Measurements from ENCODE around the gene MGAT3. TPM values are rescaled to one million over a fixed set of nuclear protein-coding genes. Genes with fewer than 3 reads are reported as not detected.

Gene MGAT3
- total RNA-seq, 1 experiment from 2014 or later = 5.0 TPM

GRCh38 chr22:39502109-39502788, 45.4 kb downstream of the MGAT3 start, which contains the start of gene MIEF1:
MIEF1 (plus strand) TSS chr22:39502290; CDS start chr22:39511295, 9,005 bp downstream.
- H3K27ac ChIP-seq (ENCODE audit: insufficient read length, low read depth, low read length) = no peak within 1 kb of the TSS
- H3K14ac ChIP-seq (ENCODE audit: insufficient read depth, low read length) = peak within 1 kb of the TSS; percentile 19; the same call in 1 of the 2 replicates
- no peak within 1 kb of the TSS for H2BK12ac ChIP-seq (ENCODE audit: insufficient read length, low read depth, low read length)
- no peak within 1 kb of the TSS for H2BK120ac ChIP-seq (ENCODE audit: low read depth, low read length, poor library complexity, severe bottlenecking)
- H2BK20ac ChIP-seq (ENCODE audit: low read depth, low read length, poor library complexity, severe bottlenecking) = no peak within 1 kb of the TSS
- H4K8ac ChIP-seq (replicated peaks; ENCODE audit: insufficient read length, low read depth, low read length) = no peak within 1 kb of the TSS
- H2AK5ac ChIP-seq (ENCODE audit: insufficient read length, low read length) = no peak within 1 kb of the TSS
- no CpG with 5 or more reads among the region's 58 CpGs for WGBS (ENCODE audit: extremely low coverage, insufficient read length, low lambda C conversion rate)
- no peak within 1 kb of the TSS for H3K23ac ChIP-seq (ENCODE audit: insufficient read length, low read depth, low read length)
- H3K56ac ChIP-seq (ENCODE audit: insufficient read length, low read depth, low read length) = no peak within 1 kb of the TSS
- no peaks in the 10 kb centered on the region for H3K79me1 ChIP-seq (ENCODE audit: insufficient read depth, low read depth, low read length, poor library complexity, severe bottlenecking)
- no peak within 1 kb of the TSS for H2BK15ac ChIP-seq (ENCODE audit: low read depth, low read length)
- Mint-ChIP-seq H3K4me3 (peak within 1 kb of the TSS; percentile 87 to 98), H3K27ac (peak within 1 kb of the TSS in 2 of 3 experiments; percentile 91 to 93; a peak in 3 of 7 replicates), H3K9me3 (no peaks in the 10 kb centered on the region), H3K36me3 (ENCODE audit: insufficient read depth in 1 of 3, low read depth in 3 of 3) (peaks cover 31 to 39% (median 35%) of the 10 kb centered on the region in 3 experiments; a peak in 6 of 7 replicates), H3K4me1 (peaks cover 10 to 14% of the 10 kb centered on the region in 2 experiments), H3K27me3 (ENCODE audit: low read depth) (peaks cover 88% of the 10 kb centered on the region)
- TF ChIP-seq CTCF (conservative IDR thresholded peaks at IDR 0.05) = no peak
- H2BK5ac ChIP-seq (ENCODE audit: insufficient read length, low read length) = no peak within 1 kb of the TSS
- peaks cover 15% of the 10 kb centered on the region for H3K27me3 ChIP-seq (ENCODE audit: insufficient read depth, low read length)
- H3K18ac ChIP-seq (ENCODE audit: insufficient read length, low read depth, low read length) = no peak within 1 kb of the TSS
- no peak within 1 kb of the TSS for H4K91ac ChIP-seq (ENCODE audit: insufficient read length, low read depth, low read length)
- H3K4ac ChIP-seq (ENCODE audit: low read depth, low read length) = no peak within 1 kb of the TSS
- peaks cover 8% of the 10 kb centered on the region for H4K20me1 ChIP-seq (ENCODE audit: control insufficient read depth, insufficient read depth, insufficient read length)
- DNase-seq = peak; percentile 97
- H3K9me3 ChIP-seq (ENCODE audit: control insufficient read depth, low read depth, low read length) = no peaks in the 10 kb centered on the region
- no peak within 1 kb of the TSS for H4K5ac ChIP-seq (ENCODE audit: insufficient read length, low read depth, low read length)
- H3K4me1 ChIP-seq (ENCODE audit: insufficient read depth, low read length) = no peaks in the 10 kb centered on the region; the same call in 1 of the 2 replicates
- peak within 1 kb of the TSS; percentile 12 for H3K9ac ChIP-seq (ENCODE audit: extremely low read depth, insufficient read length, low read length)
- H3T11ph ChIP-seq (ENCODE audit: low read length) = no peak within 1 kb of the TSS
- peaks cover 8% of the 10 kb centered on the region for H3K23me2 ChIP-seq (ENCODE audit: insufficient read length, low read depth, low read length, poor library complexity, severe bottlenecking)
- no peaks in the 10 kb centered on the region for H3K79me2 ChIP-seq (ENCODE audit: insufficient read depth, low read length)
- H3K4me2 ChIP-seq (ENCODE audit: insufficient read depth, insufficient read length, low read length) = peak within 1 kb of the TSS; percentile 68
- no peak within 1 kb of the TSS for H2AFZ ChIP-seq (ENCODE audit: low read length)

Measured in H9 (cell line).